ENCODE measurements around the gene DHCR24.

Gene DHCR24

DNA sequence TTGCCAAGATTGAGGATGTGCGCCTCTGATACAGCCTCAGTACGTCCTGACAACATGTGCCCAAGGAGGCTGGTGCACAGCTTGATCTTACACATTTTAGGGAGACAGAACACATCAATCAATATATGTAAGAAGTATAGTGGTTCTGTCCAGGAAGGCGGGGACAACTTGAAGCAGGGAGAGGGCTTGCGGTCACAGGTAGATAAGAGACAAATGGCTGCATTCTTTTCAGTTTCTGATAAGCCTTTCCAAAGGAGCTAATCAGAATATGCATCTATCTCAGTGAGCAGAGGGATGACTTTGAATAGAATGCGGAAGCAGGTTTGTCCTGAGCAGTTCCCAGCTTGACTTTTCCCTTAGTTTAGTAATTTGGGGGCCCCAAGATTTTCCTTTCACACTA lies 10.2 kb downstream of the DHCR24 start:
- H3K36me3 ChIP-seq (replicated peaks in 1 of 2; ENCODE audit: control insufficient read depth in 2 of 2, insufficient read depth in 2 of 2, low read length in 2 of 2) = peaks cover 45 to 99% of the 10 kb centered on the region in 2 donors
- H3K9ac ChIP-seq (ENCODE audit: low read depth, low read length, poor library complexity) = no peak overlapping the region
- H3K4me1 ChIP-seq (ENCODE audit: control insufficient read depth in 2 of 2, insufficient read depth in 1 of 2, low read depth in 1 of 2, low read length in 2 of 2) = no peaks in the 10 kb centered on the region
- no peak for DNase-seq (ENCODE audit: low spot score)
- no peak overlapping the region for H2BK12ac ChIP-seq (ENCODE audit: low read length)
- no peak overlapping the region for H2AFZ ChIP-seq (ENCODE audit: low read length)
- peaks cover 9% of the 10 kb centered on the region for H3K79me1 ChIP-seq (ENCODE audit: low read depth, low read length)
- H4K91ac ChIP-seq (ENCODE audit: low read depth, low read length, poor library complexity) = no peak overlapping the region
- H3K18ac ChIP-seq (ENCODE audit: low read length) = no peak overlapping the region
- WGBS, 2 donors (ENCODE audit: extremely low coverage in 2 of 2, insufficient read length in 2 of 2, insufficient replicate concordance in 1 of 2) = no CpG with 5 or more reads among the region's 5 CpGs
- no peak overlapping the region for H4K8ac ChIP-seq (ENCODE audit: low read depth, low read length)
- no peak overlapping the region for H2BK5ac ChIP-seq (ENCODE audit: low read length)
- no peak overlapping the region for H3K14ac ChIP-seq (ENCODE audit: low read length)
- no peak overlapping the region for H3K4me2 ChIP-seq (ENCODE audit: insufficient read depth, low read length, poor library complexity, severe bottlenecking)
- H3K4me3 ChIP-seq (ENCODE audit: low read length in 2 of 2) = no peak overlapping the region
- no peak overlapping the region for H2AK5ac ChIP-seq (ENCODE audit: low read depth, low read length)
- no peak overlapping the region for H3K4ac ChIP-seq (ENCODE audit: low read length)
- no peak overlapping the region for H2BK120ac ChIP-seq (ENCODE audit: low read depth, low read length)
- no peaks in the 10 kb centered on the region for H3K27me3 ChIP-seq (ENCODE audit: control insufficient read depth in 3 of 3, insufficient read depth in 3 of 3, low read depth in 1 of 3, low read length in 3 of 3)
- no peak overlapping the region for H3K23ac ChIP-seq (ENCODE audit: low read depth, low read length, poor library complexity)
- H3K9me3 ChIP-seq (replicated peaks in 1 of 2; ENCODE audit: control insufficient read depth in 2 of 2, insufficient read depth in 1 of 2, low read depth in 1 of 2, low read length in 2 of 2) = peaks cover 2 to 22% of the 10 kb centered on the region in 2 donors
- no peak overlapping the region for H2BK15ac ChIP-seq (ENCODE audit: low read length)
- H3K27ac ChIP-seq (replicated peaks; ENCODE audit: low read length) = no peak overlapping the region

DNA sequence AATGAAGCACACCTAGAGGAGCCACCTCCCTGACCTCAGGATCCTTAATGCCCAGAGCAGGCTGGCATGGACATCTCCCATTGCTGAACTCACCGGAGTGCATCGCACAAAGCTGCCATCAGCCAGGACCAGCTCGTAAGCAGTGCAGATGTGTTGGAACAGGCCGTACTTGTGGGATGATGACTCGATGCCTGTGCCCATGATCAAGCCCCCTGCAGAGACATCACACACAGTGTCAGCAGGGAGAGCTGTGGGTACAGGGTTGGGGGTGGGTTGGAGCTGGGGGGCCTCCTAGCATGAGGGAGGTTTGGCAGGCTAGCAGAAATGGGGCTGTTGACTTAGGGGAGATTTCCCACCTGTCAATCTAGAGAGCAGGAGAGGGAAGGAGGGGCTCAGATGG lies 12.0 kb downstream of the DHCR24 start:
- no peak overlapping the region for H3K4me3 ChIP-seq (ENCODE audit: low read length in 2 of 2)
- H3K4me2 ChIP-seq (ENCODE audit: insufficient read depth, low read length, poor library complexity, severe bottlenecking) = no peak overlapping the region

DNA sequence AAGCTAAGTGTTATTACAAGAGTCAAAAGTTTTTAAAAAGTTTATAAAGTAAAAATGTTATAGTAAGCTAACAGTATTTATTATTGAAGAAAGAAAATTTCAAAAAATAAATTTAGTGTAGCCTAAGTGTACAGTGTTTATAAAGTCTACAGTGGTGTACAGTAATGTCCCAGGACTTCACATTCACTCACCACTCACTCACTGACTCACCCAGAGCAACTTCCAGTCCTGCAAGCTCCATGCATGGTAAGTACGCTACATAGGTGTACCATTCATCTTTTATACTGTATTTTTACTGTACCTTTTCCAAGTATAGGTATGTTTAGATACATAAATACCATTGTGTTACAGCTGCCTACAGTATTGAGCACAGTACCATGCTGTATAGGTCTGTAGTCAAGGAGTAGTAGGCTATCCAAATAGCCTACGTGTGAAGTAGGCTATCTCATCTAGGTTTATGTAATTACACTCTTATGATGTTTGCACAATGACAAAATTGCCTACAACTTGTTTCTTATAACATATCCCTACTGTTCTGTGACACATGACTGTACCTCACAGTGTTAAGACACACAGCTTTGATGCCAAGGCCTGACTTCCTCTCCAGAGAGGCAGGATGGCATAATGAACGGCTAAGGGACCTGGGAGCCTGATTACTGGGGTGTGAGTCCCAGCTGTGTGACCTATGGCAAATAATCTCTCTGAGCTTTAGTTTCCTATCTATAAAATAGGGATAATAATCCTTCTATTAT lies 12.7 kb downstream of the DHCR24 start:
- Histone ChIP-seq H3K27me3 (ENCODE audit: control insufficient read depth in 3 of 3, insufficient read depth in 3 of 3, low read depth in 1 of 3, low read length in 3 of 3) (no peaks in the 10 kb centered on the region), H2BK120ac (ENCODE audit: low read depth, low read length) (no peak overlapping the region), H3K14ac (ENCODE audit: low read length) (no peak overlapping the region), H2BK15ac (ENCODE audit: low read length) (no peak overlapping the region), H3K79me1 (ENCODE audit: low read depth, low read length) (peaks cover 9% of the 10 kb centered on the region), H3K4me3 (ENCODE audit: low read length in 2 of 2) (no peak overlapping the region), H3K9me3 (replicated peaks in 1 of 2; ENCODE audit: control insufficient read depth in 2 of 2, insufficient read depth in 1 of 2, low read depth in 1 of 2, low read length in 2 of 2) (peaks cover 0 to 2% of the 10 kb centered on the region in 2 donors), H3K18ac (ENCODE audit: low read length) (no peak overlapping the region), H4K91ac (ENCODE audit: low read depth, low read length, poor library complexity) (no peak overlapping the region), H3K4me2 (ENCODE audit: insufficient read depth, low read length, poor library complexity, severe bottlenecking) (no peak overlapping the region), H2AK5ac (ENCODE audit: low read depth, low read length) (no peak overlapping the region), H3K27ac (replicated peaks; ENCODE audit: low read length) (no peak overlapping the region), H2BK12ac (ENCODE audit: low read length) (no peak overlapping the region), H3K4ac (ENCODE audit: low read length) (no peak overlapping the region), H4K8ac (ENCODE audit: low read depth, low read length) (no peak overlapping the region), H2BK5ac (ENCODE audit: low read length) (no peak overlapping the region), H2AFZ (ENCODE audit: low read length) (no peak overlapping the region), H3K23ac (ENCODE audit: low read depth, low read length, poor library complexity) (no peak overlapping the region), H3K9ac (ENCODE audit: low read depth, low read length, poor library complexity) (no peak overlapping the region), H3K36me3 (replicated peaks in 1 of 2; ENCODE audit: control insufficient read depth in 2 of 2, insufficient read depth in 2 of 2, low read length in 2 of 2) (peaks cover 55 to 99% of the 10 kb centered on the region in 2 donors), H3K4me1 (ENCODE audit: control insufficient read depth in 2 of 2, insufficient read depth in 1 of 2, low read depth in 1 of 2, low read length in 2 of 2) (no peaks in the 10 kb centered on the region)
- no CpG with 5 or more reads among the region's 3 CpGs for WGBS, 2 donors (ENCODE audit: extremely low coverage in 2 of 2, insufficient read length in 2 of 2, insufficient replicate concordance in 1 of 2)
- DNase-seq (ENCODE audit: low spot score) = no peak

More for the DNA sequence above, 12.0 kb downstream of the DHCR24 start:
- Histone ChIP-seq H3K4me1 (ENCODE audit: control insufficient read depth in 2 of 2, insufficient read depth in 1 of 2, low read depth in 1 of 2, low read length in 2 of 2) (no peaks in the 10 kb centered on the region), H2BK5ac (ENCODE audit: low read length) (no peak overlapping the region), H4K91ac (ENCODE audit: low read depth, low read length, poor library complexity) (no peak overlapping the region), H2BK12ac (ENCODE audit: low read length) (no peak overlapping the region), H2AFZ (ENCODE audit: low read length) (no peak overlapping the region), H3K27me3 (ENCODE audit: control insufficient read depth in 3 of 3, insufficient read depth in 3 of 3, low read depth in 1 of 3, low read length in 3 of 3) (no peaks in the 10 kb centered on the region), H3K9me3 (replicated peaks in 1 of 2; ENCODE audit: control insufficient read depth in 2 of 2, insufficient read depth in 1 of 2, low read depth in 1 of 2, low read length in 2 of 2) (peaks cover 2 to 7% of the 10 kb centered on the region in 2 donors), H3K23ac (ENCODE audit: low read depth, low read length, poor library complexity) (peak overlapping the region; percentile 81), H3K9ac (ENCODE audit: low read depth, low read length, poor library complexity) (no peak overlapping the region), H4K8ac (ENCODE audit: low read depth, low read length) (no peak overlapping the region), H3K4ac (ENCODE audit: low read length) (no peak overlapping the region), H2BK120ac (ENCODE audit: low read depth, low read length) (no peak overlapping the region), H3K27ac (replicated peaks; ENCODE audit: low read length) (no peak overlapping the region), H3K79me1 (ENCODE audit: low read depth, low read length) (peaks cover 9% of the 10 kb centered on the region), H3K18ac (ENCODE audit: low read length) (peak overlapping the region; percentile 65), H2BK15ac (ENCODE audit: low read length) (no peak overlapping the region), H3K14ac (ENCODE audit: low read length) (no peak overlapping the region), H2AK5ac (ENCODE audit: low read depth, low read length) (no peak overlapping the region), H3K36me3 (replicated peaks in 1 of 2; ENCODE audit: control insufficient read depth in 2 of 2, insufficient read depth in 2 of 2, low read length in 2 of 2) (peaks cover 54 to 99% of the 10 kb centered on the region in 2 donors)
- WGBS, 2 donors (ENCODE audit: extremely low coverage in 2 of 2, insufficient read length in 2 of 2, insufficient replicate concordance in 1 of 2) = no CpG with 5 or more reads among the region's 5 CpGs
- no peak for DNase-seq (ENCODE audit: low spot score)

DNA sequence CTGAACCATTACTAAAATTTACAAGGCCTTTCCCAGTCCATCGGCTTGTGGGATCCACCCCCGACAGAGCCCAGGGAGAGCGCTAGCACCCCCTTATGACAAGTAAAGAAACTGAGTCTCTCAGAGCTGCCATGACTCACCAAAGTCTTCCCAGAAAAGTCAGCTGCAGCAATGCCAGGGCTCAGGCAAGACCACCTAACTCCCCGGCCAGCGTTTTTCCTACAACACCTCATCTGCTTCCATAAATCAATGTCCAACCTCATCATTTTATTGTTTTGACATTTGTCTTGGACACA lies 15.0 kb downstream of the DHCR24 start:
- H3K18ac ChIP-seq (ENCODE audit: low read length) = no peak overlapping the region
- WGBS, 2 donors (ENCODE audit: extremely low coverage in 2 of 2, insufficient read length in 2 of 2, insufficient replicate concordance in 1 of 2) = no CpG with 5 or more reads among the region's 5 CpGs

More for the DNA sequence above, 15.0 kb downstream of the DHCR24 start:
- Histone ChIP-seq H3K36me3 (replicated peaks in 1 of 2; ENCODE audit: control insufficient read depth in 2 of 2, insufficient read depth in 2 of 2, low read length in 2 of 2) (peaks cover 62 to 99% of the 10 kb centered on the region in 2 donors), H2AK5ac (ENCODE audit: low read depth, low read length) (no peak overlapping the region), H3K4me3 (ENCODE audit: low read length in 2 of 2) (no peak overlapping the region), H2BK12ac (ENCODE audit: low read length) (no peak overlapping the region), H2BK5ac (ENCODE audit: low read length) (no peak overlapping the region), H3K9me3 (replicated peaks in 1 of 2; ENCODE audit: control insufficient read depth in 2 of 2, insufficient read depth in 1 of 2, low read depth in 1 of 2, low read length in 2 of 2) (peaks cover 0 to 2% of the 10 kb centered on the region in 2 donors), H3K4ac (ENCODE audit: low read length) (no peak overlapping the region), H2BK120ac (ENCODE audit: low read depth, low read length) (no peak overlapping the region), H3K14ac (ENCODE audit: low read length) (no peak overlapping the region), H3K27me3 (ENCODE audit: control insufficient read depth in 3 of 3, insufficient read depth in 3 of 3, low read depth in 1 of 3, low read length in 3 of 3) (no peaks in the 10 kb centered on the region), H2BK15ac (ENCODE audit: low read length) (no peak overlapping the region), H2AFZ (ENCODE audit: low read length) (no peak overlapping the region), H3K9ac (ENCODE audit: low read depth, low read length, poor library complexity) (no peak overlapping the region), H3K27ac (replicated peaks; ENCODE audit: low read length) (no peak overlapping the region), H3K79me1 (ENCODE audit: low read depth, low read length) (peaks cover 13% of the 10 kb centered on the region), H4K8ac (ENCODE audit: low read depth, low read length) (no peak overlapping the region), H3K4me1 (ENCODE audit: control insufficient read depth in 2 of 2, insufficient read depth in 1 of 2, low read depth in 1 of 2, low read length in 2 of 2) (no peaks in the 10 kb centered on the region), H3K23ac (ENCODE audit: low read depth, low read length, poor library complexity) (no peak overlapping the region), H3K4me2 (ENCODE audit: insufficient read depth, low read length, poor library complexity, severe bottlenecking) (no peak overlapping the region), H4K91ac (ENCODE audit: low read depth, low read length, poor library complexity) (no peak overlapping the region)
- no peak for DNase-seq (ENCODE audit: low spot score)

Data from neuronal stem cell (in vitro differentiated cells).